Keratinocyte (primary cell): Measurements from ENCODE around the gene ARRDC4. TPM values are rescaled to one million over a fixed set of nuclear protein-coding genes. Genes with fewer than 3 reads are reported as not detected.

Source experiments
- DNase-seq: peaks from one replicate; pipeline ENCODE4 v3.0.0-alpha.2; 2011; ENCODE audit warnings: low read depth, missing footprints, low spot score
- FAIRE-seq: peaks from 2 replicates; lab custom pipeline; 2011; peaks lifted over from hg19 to GRCh38; lab: Jason Lieb, UNC
- H2AFZ ChIP-seq: 2 replicates; pipeline ENCODE4 v1.6.0; 2012; ENCODE audit warnings: low read length, control low read depth, inconsistent platforms; ENCODE audit not compliant: control insufficient read depth
- H3K27ac ChIP-seq: 2 replicates; pipeline ENCODE4 v1.5.1; 2011; ENCODE audit warnings: low read length; ENCODE audit not compliant: control insufficient read depth, insufficient read depth
- H3K27me3 ChIP-seq: 3 replicates; pipeline ENCODE4 v1.6.0; 2011; ENCODE audit warnings: low read length; ENCODE audit not compliant: control insufficient read depth, insufficient read depth; ENCODE audit errors: extremely low read depth
- H3K36me3 ChIP-seq, 2 experiments: 2 replicates in 1 of 2; 3 replicates in 1 of 2; pipeline ENCODE4 v1.5.1; 2011; ENCODE audit warnings: low read length in 2 of 2, mild to moderate bottlenecking in 1 of 2; ENCODE audit not compliant: control insufficient read depth in 2 of 2, insufficient read depth in 2 of 2; ENCODE audit errors: extremely low read depth in 1 of 2
- H3K4me1 ChIP-seq: 3 replicates; pipeline ENCODE4 v1.5.1; 2011; ENCODE audit warnings: low read length; ENCODE audit not compliant: control insufficient read depth, insufficient read depth; ENCODE audit errors: extremely low read depth
- H3K4me2 ChIP-seq: 3 replicates; pipeline ENCODE4 v1.6.0; 2011; ENCODE audit warnings: low read depth, low read length; ENCODE audit not compliant: control insufficient read depth, insufficient read depth; ENCODE audit errors: extremely low read depth
- H3K4me3 ChIP-seq, 3 experiments: fragments of 200-600 bp in 1 of 3; sonication (generic) in 1 of 3; 2 replicates in 2 of 3; 3 replicates in 1 of 3; pipeline ENCODE4 v1.5.1; 2011 to 2016; ENCODE audit warnings: low read length in 3 of 3, mild to moderate bottlenecking in 3 of 3, control low read depth in 2 of 3, inconsistent platforms in 1 of 3, low read depth in 1 of 3, mixed read lengths in 1 of 3, mixed run types in 1 of 3, moderate library complexity in 1 of 3; ENCODE audit not compliant: control insufficient read depth in 2 of 3, insufficient read depth in 2 of 3; ENCODE audit errors: extremely low read depth in 1 of 3
- H3K79me2 ChIP-seq: 2 replicates; pipeline ENCODE4 v1.6.0; 2012; ENCODE audit warnings: low read length; ENCODE audit not compliant: control insufficient read depth, insufficient read depth
- H3K9ac ChIP-seq: 3 replicates; pipeline ENCODE4 v1.6.0; 2011; ENCODE audit warnings: low read length; ENCODE audit not compliant: control insufficient read depth, insufficient read depth; ENCODE audit errors: extremely low read depth
- H3K9me1 ChIP-seq: 3 replicates; pipeline ENCODE4 v1.6.0; 2011; ENCODE audit warnings: low read length; ENCODE audit not compliant: control insufficient read depth, insufficient read depth; ENCODE audit errors: extremely low read depth
- H3K9me3 ChIP-seq: 2 replicates; pipeline ENCODE4 v1.5.1; 2012; ENCODE audit warnings: low read depth, low read length; ENCODE audit not compliant: control insufficient read depth
- H4K20me1 ChIP-seq: 3 replicates; pipeline ENCODE4 v1.6.0; 2011; ENCODE audit warnings: low read length; ENCODE audit not compliant: control insufficient read depth, insufficient read depth; ENCODE audit errors: extremely low read depth
- EZH2 ChIP-seq: IDR thresholded peaks from one replicate; pipeline ENCODE4 v1.6.1; 2012; ENCODE audit warnings: inconsistent platforms, mild to moderate bottlenecking, low read length, moderate library complexity
- dilution Hi-C: fragments of 300-500 bp; cut with MboI; formaldehyde crosslinking; loops from one replicate; pipeline ENCODE4 v1.7.0; 2020; ENCODE audit warnings: low sequenced_read_pairs; ENCODE audit not compliant: extremely low pct_ligation_motif_present
- polyA plus RNA-seq, 5 experiments: library from polyadenylated mRNA; depleted of rRNA in 3 of 5; stranded (reverse) in 3 of 5; stranded (forward) in 1 of 5; unstranded in 1 of 5; fragments of >200 nt; gene quantifications; 1 replicate in 1 of 5; 2 replicates in 3 of 5; 3 replicates in 1 of 5; pipeline versions ENCODE4 v1.2.1 to v1.2.3, GENCODE V29; 2011 to 2012; ENCODE audit warnings: missing spikeins in 2 of 5, low read depth in 1 of 5, low replicate concordance in 1 of 5
- TF ChIP-seq, protein P1 (sequence below), 3 experiments: IDR thresholded peaks in 1 of 3; conservative IDR thresholded peaks in 1 of 3; optimal IDR thresholded peaks in 1 of 3; 2 replicates in 2 of 3; 3 replicates in 1 of 3; pipeline versions ENCODE3 to v1.5.1; 2011; ENCODE audit warnings: low read length in 3 of 3, mild to moderate bottlenecking in 3 of 3, moderate library complexity in 2 of 3, control low read depth in 1 of 3, inconsistent platforms in 1 of 3; ENCODE audit not compliant: insufficient read depth in 2 of 3; ENCODE audit errors: extremely low read depth in 1 of 3

ARRDC4 gene
- polyA plus RNA-seq, 1 donor (not counting 4 experiments of a cell fraction or from before 2014, with no cell fraction given): 34.6 TPM

DNA sequence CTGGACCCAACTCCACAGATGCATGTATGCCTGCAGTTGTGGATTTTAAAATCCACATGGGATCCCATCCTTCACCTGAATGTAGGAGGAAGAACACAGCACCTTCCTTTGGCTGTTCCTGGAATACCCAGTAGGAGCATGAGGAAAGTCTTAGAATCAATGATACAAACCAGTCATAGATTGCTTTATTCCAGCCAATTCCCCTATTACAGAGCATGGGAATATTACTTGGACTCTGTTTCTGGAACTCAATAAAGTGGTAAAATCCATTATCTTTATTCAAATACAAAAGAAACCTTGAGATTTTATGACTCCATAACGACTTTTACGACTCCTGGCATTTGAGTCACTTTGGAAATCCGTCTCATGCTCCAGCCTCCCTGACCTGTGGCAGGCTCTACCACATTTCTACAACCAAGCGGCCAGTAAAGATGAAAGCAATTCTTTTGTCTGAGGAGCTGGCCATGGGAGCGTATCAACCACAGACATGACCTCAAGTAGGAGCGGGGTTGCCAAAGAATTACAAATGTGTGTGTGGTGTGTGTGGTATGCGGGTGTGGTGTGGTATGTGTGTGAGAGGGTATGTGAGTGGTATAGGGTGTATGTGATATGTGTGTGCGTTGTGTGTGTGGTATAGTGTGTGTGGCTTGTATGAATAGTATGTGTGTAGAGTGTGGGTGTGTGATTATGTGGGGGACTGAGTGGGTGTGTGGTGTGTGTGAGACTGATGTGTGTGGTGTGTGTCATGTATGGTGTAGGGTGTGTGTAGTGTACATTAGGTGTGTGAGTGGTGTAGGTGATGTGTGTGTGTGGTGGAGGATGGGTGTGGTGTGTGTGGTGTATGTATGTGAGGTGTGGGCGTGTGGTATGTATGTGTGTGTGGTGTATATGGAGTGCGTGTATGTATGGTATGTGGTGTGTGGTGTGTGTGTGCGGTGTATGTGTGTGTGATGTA, 40.0 kb downstream of the ARRDC4 start:
- no peaks in the 10 kb centered on the region for H3K79me2 ChIP-seq
- no peak overlapping the region for H3K9ac ChIP-seq
- dilution Hi-C loops: no loop called here
- no peaks in the 10 kb centered on the region for H3K9me3 ChIP-seq
- H4K20me1 ChIP-seq: no peaks in the 10 kb centered on the region
- no peak overlapping the region for H3K4me2 ChIP-seq
- FAIRE-seq (peak; percentile 60), DNase-seq (no peak)
- no peaks in the 10 kb centered on the region for H3K9me1 ChIP-seq
- H3K4me3 ChIP-seq: no peak overlapping the region
- H3K36me3 ChIP-seq: no peaks in the 10 kb centered on the region
- peak overlapping the region; percentile 27 for H3K27ac ChIP-seq
- H3K4me1 ChIP-seq: peaks cover 58% of the 10 kb centered on the region
- TF ChIP-seq, protein P1, sequence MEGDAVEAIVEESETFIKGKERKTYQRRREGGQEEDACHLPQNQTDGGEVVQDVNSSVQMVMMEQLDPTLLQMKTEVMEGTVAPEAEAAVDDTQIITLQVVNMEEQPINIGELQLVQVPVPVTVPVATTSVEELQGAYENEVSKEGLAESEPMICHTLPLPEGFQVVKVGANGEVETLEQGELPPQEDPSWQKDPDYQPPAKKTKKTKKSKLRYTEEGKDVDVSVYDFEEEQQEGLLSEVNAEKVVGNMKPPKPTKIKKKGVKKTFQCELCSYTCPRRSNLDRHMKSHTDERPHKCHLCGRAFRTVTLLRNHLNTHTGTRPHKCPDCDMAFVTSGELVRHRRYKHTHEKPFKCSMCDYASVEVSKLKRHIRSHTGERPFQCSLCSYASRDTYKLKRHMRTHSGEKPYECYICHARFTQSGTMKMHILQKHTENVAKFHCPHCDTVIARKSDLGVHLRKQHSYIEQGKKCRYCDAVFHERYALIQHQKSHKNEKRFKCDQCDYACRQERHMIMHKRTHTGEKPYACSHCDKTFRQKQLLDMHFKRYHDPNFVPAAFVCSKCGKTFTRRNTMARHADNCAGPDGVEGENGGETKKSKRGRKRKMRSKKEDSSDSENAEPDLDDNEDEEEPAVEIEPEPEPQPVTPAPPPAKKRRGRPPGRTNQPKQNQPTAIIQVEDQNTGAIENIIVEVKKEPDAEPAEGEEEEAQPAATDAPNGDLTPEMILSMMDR (optimal IDR thresholded peaks at IDR 0.05 in 1 of 3, IDR thresholded peaks at IDR 0.05 in 1 of 3, conservative IDR thresholded peaks at IDR 0.05 in 1 of 3; ENCODE audit: extremely low read depth in 1 of 3, insufficient read depth in 2 of 3, low read length in 3 of 3): no peak
- TF ChIP-seq EZH2: no peak
- H3K27me3 ChIP-seq: no peaks in the 10 kb centered on the region
- no peak overlapping the region for H2AFZ ChIP-seq

DNA sequence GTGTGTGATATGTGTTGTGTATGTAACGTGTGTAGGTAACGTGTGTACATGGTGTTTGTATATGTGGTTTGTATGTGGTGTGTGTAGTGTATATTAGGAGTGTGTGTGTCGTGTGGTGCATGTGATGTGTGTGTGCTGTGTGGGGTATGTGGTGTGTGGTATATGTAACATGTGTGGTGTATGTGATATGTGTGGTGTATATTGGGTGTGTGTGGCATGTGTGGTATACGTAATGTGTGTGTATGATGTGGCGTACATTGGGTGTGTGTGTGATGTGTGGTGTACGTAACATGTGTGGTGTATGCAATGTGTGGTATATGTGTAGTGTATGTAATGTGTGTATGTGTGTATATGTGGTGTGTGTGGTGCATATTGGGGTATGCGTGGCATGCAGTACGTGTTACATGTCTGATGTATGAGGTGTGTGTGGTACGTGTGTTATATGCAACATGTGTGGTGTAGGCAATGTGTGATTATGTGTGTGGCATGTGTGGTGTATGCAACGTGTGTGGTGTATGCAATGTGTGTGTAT, 41.2 kb downstream of the ARRDC4 start:
- DNase-seq (no peak), FAIRE-seq (peak; percentile 84)
- Histone ChIP-seq H3K4me3 (no peak overlapping the region), H3K9ac (no peak overlapping the region), H3K27ac (no peak overlapping the region), H3K9me1 (no peaks in the 10 kb centered on the region), H3K27me3 (no peaks in the 10 kb centered on the region), H3K79me2 (no peaks in the 10 kb centered on the region), H3K9me3 (no peaks in the 10 kb centered on the region), H3K36me3 (no peaks in the 10 kb centered on the region), H3K4me2 (no peak overlapping the region), H4K20me1 (no peaks in the 10 kb centered on the region), H2AFZ (no peak overlapping the region), H3K4me1 (peaks cover 48% of the 10 kb centered on the region)
- TF ChIP-seq EZH2: no peak
- TF ChIP-seq, protein P1 (optimal IDR thresholded peaks at IDR 0.05 in 1 of 3, IDR thresholded peaks at IDR 0.05 in 1 of 3, conservative IDR thresholded peaks at IDR 0.05 in 1 of 3; ENCODE audit: extremely low read depth in 1 of 3, insufficient read depth in 2 of 3, low read length in 3 of 3): no peak
- dilution Hi-C loops: no loop called here
